ENCODE results near the gene SIK3. TPM values are rescaled to one million over a fixed set of nuclear protein-coding genes. Genes with fewer than 3 reads are reported as not detected.

The SIK3 gene
- total RNA-seq, 1 experiment from 2014 or later = 31.4 TPM

DNA sequence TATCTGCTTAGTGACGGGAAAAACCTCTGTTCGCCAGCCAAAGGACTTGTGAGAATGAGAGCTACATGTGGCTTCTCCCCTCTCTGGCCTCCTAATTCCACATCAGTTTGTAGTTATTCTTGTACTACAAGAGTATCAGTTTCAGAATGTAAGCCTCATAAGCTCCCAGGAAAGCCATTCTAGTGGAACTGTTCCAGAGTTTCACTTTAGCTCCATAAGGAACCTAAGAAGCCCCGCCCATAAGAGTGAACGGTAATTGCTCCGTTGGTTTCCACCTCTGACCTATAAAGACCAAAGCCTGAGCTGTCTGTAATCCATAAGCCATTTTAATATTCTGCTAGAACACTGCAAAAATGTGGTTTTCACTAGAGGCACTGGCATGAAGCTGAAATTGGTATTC, 53.0 kb downstream of the SIK3 start:
- Histone ChIP-seq H2BK15ac (ENCODE audit: low read depth, low read length) (no peak overlapping the region), H3K27ac (ENCODE audit: insufficient read length, low read depth, low read length) (no peak overlapping the region), H4K20me1 (ENCODE audit: control insufficient read depth, insufficient read depth, insufficient read length) (no peaks in the 10 kb centered on the region), H2BK5ac (ENCODE audit: insufficient read length, low read length) (no peak overlapping the region), H3K23ac (ENCODE audit: insufficient read length, low read depth, low read length) (no peak overlapping the region), H3K4me1 (ENCODE audit: insufficient read depth, low read length) (no peaks in the 10 kb centered on the region), H4K91ac (ENCODE audit: insufficient read length, low read depth, low read length) (no peak overlapping the region), H3K18ac (ENCODE audit: insufficient read length, low read depth, low read length) (no peak overlapping the region), H4K8ac (replicated peaks; ENCODE audit: insufficient read length, low read depth, low read length) (no peak overlapping the region), H2BK20ac (ENCODE audit: low read depth, low read length, poor library complexity, severe bottlenecking) (no peak overlapping the region), H3T11ph (ENCODE audit: low read length) (no peak overlapping the region), H3K79me2 (ENCODE audit: insufficient read depth, low read length) (no peaks in the 10 kb centered on the region), H3K56ac (ENCODE audit: insufficient read length, low read depth, low read length) (no peak overlapping the region), H3K4ac (ENCODE audit: low read depth, low read length) (no peak overlapping the region), H2AK5ac (ENCODE audit: insufficient read length, low read length) (no peak overlapping the region), H2BK120ac (ENCODE audit: low read depth, low read length, poor library complexity, severe bottlenecking) (no peak overlapping the region), H2BK12ac (ENCODE audit: insufficient read length, low read depth, low read length) (no peak overlapping the region), H3K4me2 (ENCODE audit: insufficient read depth, insufficient read length, low read length) (no peak overlapping the region), H3K27me3 (ENCODE audit: insufficient read depth, low read length) (no peaks in the 10 kb centered on the region), H2AFZ (ENCODE audit: low read length) (no peak overlapping the region), H4K5ac (ENCODE audit: insufficient read length, low read depth, low read length) (no peak overlapping the region), H3K14ac (ENCODE audit: insufficient read depth, low read length) (no peak overlapping the region), H3K9me3 (ENCODE audit: control insufficient read depth, low read depth, low read length) (no peaks in the 10 kb centered on the region), H3K9ac (ENCODE audit: extremely low read depth, insufficient read length, low read length) (no peak overlapping the region), H3K23me2 (ENCODE audit: insufficient read length, low read depth, low read length, poor library complexity, severe bottlenecking) (no peaks in the 10 kb centered on the region), H3K79me1 (ENCODE audit: insufficient read depth, low read depth, low read length, poor library complexity, severe bottlenecking) (peaks cover 3% of the 10 kb centered on the region)
- Mint-ChIP-seq H3K27ac (no peak overlapping the region; a peak in 1 of 7 replicates), H3K36me3 (ENCODE audit: insufficient read depth in 1 of 3, low read depth in 3 of 3) (no peaks in the 10 kb centered on the region; a peak in 1 of 7 replicates), H3K9me3 (no peaks in the 10 kb centered on the region), H3K27me3 (ENCODE audit: low read depth) (no peaks in the 10 kb centered on the region), H3K4me3 (no peak overlapping the region), H3K4me1 (peaks cover 7 to 9% of the 10 kb centered on the region in 2 experiments)
- WGBS (ENCODE audit: extremely low coverage, insufficient read length, low lambda C conversion rate) = no CpG with 5 or more reads among the region's 5 CpGs
- DNase-seq = no peak
- TF ChIP-seq CTCF (conservative IDR thresholded peaks at IDR 0.05) = no peak
